ENCODE data around the gene HCN4.
"Not testable (repeated sequence)": the region's sequence is repeated elsewhere in the genome, so short reads cannot be mapped to it uniquely, and the experiment has no call there.

The HCN4 gene

DNA sequence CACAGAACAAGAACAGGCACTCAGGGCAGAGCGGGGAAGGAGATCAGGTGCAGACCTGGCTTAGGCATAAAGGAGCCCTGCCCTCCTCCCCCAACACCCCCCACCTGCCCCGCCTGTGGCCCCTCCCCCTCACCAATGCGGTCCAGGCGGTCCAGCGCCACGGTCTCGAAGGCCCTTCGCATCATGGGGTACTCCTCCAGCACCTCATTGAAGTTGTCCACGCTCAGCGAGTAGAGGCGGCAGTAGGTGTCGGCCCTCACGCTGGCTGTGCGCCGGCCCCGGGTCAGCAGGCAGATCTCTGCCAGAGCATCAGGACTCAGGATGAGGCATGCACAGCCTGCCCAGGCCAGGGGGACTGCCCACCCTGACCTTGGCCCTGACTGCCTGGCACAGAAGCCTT is 44.8 kb downstream of the HCN4 start:
- DNase-seq: no peak

DNA sequence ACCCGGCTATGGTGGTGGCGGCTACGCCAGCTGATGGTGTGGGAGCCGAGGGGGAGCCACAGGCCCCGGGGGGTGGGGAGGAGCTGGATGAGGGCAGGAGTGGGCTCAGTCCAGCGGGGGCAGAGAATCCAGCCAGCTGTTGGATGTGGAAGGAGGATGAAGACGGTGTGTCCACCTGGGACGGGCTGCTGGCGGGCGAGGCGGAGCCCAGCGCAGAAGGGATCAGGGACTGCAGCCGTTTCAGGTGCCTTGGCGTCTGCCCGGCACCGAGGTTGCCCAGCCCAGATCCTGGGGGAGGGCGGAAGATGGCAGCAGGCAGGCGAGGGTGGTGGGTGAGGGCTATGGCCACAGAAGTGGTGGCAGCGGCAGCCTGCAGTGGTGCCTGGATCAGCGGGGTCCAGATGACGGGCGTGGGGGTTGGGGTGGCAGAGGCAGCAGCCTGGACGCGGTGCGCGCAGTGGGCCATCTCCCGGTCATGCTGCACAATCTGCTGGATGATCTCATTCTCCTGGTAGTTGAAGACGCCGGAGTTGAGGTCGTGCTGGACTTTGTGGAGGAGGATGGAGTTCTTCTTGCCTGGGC is 45.3 kb downstream of the HCN4 start:
- no peak for DNase-seq

DNA sequence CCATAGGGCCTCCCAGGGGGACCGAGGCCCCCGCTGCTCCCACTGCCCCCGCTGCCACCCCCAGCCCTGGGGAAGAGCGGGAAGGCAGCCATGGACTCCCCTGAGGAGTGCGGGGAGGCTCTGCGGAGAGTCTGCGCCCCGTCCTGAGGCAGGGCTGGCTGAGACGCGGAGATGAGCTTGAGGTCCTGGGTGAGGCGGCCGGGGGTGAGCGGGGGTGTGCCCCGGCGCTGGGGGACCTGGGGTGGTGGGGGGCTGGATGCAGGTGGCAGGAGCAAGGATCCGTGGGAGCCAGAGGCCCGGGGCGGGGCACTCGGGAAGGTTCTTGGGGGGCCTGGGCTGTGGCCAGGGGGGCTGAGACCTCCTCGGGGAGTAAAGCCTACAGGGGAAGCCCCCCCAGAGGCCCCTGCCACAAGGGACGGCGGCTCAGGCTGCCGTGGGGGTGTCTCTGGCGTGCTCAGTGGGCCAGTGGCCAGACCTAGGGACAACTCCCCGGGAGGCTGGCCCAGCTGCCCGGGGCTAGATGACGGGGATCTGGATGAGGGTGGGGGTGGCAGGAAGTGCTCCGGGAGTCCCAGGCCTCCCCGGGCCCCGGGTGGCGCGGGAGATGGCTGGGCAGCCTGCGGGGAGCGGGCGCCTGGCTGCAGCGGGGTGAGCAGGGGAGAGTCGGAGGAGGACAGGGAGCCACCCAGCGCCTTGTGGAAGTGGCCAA is 45.9 kb downstream of the HCN4 start:
- no peak for DNase-seq

DNA sequence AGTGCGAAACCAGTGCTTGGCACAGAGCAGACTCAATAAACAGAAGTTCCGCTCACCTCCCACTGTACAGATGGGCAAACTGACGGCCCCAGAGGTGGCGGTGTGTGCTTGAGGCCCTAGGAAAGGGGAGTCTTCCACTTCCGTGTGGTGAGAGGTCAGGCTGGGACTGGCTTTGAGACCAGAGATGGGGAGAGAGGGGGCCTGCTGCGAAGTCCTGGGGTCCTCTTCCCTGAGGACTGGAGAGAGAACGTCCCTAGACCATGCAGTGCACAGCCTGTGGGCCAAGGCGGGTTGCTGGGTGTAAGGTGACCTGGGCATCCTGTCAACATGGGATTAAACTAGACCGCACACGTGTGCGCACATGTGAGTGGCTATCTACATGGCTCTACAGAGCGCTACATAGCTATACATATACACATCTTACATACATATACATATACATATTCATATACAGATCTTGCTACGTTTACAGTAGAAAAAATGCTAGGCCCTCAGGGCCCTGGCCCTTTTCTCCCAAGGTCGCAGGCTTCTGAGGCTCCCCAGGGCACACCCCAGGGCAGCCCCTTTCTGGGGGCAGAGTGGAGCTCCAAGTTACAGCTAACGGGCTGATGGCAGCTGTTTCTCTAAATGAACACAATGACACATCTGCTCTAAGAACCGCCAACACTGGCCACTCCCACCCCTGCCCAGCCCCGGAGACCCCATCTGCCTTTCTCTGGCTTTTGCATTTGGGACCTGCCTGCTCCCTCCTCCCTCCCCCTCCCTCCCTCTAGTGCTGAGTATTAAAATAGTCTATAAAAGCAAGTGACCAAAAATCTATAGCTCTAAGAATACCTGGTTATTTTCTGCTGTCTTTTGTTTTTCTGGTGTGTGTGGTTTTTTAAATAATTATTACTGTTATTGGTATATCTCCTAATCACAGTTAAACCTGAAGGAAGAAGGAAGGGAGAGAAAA is 47.0 kb downstream of the HCN4 start:
- DNase-seq: no peak

DNA sequence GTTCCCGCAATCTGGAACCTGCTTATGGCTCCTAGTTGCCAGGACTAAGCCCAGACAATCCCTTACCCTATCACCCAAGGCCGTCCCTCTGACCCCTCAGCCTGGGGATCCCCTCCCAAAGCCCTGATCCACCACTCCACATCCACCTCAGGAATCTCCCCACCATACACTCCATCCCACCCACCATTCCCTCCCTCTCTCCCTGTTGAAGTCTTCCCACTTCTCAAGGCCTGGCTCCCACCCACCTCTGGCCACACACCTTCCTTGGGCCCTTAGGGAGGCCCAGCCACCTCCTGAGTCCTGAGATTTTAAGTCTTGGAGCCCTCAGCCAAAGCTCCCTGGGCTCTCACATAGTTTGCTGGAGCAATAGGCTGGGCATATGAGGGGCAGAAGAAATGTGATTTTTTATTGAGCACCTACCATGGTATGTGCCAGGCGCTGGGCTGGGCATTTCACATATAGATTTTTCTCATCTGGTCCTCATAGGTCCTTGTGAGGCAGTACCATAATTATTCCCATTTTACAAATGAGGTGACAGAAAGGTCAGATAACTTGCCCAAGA is 48.1 kb downstream of the HCN4 start:
- DNase-seq: no peak

DNA sequence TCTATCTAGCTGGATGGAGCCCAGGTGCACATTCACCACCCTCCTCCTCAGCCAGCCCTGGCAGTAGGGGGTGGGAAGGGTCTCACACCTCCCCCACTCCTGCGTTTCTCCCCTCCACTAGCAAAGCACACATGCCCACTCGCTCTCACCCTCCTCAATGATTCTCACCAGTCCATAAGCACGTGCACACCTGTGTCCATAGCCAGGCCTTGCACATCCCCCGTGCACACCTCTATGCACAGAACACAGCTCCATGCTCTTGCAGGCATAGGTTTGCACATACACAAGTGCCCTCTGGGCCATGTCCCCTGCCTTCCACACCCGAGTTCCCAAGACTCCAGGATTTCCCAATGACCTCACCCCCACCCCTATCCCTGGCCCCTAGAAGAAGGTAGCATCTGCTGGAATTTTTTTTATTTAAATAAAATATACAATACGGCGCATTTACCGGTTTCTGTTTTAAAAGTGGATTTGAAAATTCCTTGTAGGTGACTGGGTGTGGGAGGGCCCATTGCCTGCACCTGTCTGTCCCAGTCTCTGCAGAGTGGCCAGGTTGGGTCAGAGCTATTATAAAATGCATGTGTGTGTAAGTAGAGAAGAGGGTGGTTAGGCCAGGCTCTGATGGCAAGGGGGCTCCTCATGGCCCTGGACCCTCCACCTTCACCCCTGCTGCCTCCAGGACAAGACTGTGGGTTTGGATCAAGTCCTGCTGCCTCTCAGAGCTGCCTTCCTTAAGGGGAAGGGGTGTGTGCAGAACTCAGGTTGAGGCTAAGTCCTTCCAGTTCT is 49.1 kb downstream of the HCN4 start:
- DNase-seq: no peak

DNA sequence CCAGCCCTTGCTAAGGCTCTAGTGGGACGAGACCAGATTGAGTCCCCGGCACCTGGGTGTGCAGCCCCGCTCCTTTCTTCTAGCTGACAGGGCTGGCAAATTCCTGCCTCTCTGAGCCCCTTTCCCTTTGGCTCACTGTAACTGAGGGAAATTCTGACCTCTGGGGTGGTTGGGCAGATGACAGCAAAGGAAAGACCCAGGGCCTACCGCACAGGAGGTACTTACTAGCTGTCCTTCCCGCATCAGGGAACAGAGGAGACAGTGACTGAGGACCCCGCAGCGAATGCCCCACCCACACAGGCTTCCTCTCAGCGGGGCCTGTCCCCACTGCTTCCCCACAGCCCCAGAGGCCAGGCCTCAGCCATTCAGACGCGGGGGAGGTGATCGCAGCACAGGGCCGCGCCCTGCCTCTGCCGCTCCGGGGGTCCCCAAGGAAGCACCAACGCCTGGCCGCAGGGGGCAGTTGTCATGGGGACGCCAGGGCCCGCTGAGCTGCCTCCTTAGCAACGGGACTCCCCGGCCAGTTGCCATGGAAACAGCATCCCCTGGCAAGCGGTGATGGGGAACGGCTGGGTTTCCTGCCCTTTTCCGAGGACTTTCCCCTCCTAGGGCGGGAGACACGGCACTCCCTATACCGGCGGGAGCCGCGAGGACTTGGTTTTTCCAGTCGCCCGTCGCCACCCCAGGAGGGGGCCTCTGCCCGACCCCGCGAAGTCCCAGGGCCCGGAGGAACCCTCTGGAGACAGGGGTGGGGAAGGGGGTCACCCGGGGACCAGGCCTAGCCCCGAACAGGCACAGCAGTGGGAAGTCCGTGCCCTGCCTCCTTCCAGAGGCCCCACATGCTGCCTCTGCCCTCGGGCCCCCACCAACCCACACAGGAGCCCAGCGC is 50.1 kb downstream of the HCN4 start:
- DNase-seq: peak; percentile 12

DNA sequence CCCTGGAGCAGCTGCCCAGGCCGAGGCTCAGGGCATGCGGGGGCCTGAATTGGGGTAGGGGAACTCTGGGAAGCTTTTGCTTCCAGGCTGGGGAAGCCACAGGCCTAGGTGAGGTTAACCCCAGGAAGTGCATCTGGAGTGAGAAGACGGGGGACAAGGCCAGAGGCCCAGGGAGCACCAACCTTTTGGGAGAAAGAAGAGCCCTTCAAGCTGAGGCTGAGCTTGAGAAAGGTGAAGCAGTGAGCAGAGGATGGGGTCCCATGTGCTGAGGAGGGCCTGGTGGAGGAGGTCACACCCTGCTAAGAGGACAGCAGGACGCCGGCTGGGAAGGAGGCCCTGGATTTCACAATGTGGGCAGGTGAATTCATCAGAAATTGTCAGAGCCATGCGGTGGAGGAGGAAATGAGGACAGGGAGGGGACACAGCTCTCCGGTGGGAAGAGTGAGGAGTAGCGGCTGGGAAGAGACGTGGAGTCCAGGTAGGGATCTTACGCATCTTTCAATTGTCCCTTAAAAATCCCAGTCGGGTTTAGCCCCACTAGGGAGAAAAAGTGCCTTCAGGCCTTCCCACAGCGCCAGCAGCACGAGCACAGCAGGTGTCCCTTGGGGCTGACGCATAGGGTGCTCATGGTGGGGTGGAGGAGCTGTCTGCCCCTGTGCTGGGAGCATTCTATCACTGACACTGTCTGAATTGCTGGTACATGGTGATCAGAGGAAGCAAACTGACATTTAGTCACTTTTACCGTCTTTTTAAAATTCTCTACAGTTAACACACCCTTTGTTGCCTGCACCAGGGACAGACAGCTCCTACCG is 50.9 kb downstream of the HCN4 start:
- DNase-seq: no peak

DNA sequence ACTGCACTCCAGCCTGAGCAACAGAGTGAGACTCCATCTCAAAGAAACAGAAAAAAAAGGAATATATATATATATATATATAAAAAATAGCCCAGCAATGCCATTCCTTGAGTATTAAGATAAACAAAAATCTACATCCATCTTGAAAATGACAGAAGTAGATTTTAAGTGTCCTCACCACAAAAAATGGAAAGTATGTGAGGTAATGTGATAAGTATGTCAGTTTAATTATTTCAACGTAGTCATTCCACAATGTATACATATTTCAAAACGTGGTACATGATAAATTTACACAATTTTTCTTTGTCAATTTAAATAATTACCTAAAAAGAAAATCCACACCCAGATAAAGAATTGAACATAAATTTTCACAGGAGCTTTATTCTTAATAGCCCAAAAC is 54.9 kb downstream of the HCN4 start:
- DNase-seq: no peak

DNA sequence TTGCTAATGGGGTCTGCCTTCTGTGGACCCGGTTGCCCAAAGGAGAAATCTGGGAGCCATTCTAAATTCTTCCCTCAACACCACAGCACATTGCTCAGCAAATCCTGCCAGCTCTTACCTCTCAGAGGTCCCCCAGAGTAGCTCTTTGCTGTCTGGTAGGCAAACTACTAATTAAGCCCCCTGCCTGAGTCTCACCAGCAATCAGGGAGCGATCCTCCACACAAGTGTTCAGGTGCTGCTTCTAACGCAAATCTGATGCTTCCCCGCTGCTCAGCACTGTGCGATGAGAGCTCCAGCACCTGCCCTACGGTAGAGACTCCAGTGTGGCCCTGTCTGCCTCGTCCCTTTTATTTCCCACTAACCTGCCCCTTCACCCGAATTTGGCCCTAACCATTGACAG is 60.5 kb downstream of the HCN4 start:
- DNase-seq: no peak

DNA sequence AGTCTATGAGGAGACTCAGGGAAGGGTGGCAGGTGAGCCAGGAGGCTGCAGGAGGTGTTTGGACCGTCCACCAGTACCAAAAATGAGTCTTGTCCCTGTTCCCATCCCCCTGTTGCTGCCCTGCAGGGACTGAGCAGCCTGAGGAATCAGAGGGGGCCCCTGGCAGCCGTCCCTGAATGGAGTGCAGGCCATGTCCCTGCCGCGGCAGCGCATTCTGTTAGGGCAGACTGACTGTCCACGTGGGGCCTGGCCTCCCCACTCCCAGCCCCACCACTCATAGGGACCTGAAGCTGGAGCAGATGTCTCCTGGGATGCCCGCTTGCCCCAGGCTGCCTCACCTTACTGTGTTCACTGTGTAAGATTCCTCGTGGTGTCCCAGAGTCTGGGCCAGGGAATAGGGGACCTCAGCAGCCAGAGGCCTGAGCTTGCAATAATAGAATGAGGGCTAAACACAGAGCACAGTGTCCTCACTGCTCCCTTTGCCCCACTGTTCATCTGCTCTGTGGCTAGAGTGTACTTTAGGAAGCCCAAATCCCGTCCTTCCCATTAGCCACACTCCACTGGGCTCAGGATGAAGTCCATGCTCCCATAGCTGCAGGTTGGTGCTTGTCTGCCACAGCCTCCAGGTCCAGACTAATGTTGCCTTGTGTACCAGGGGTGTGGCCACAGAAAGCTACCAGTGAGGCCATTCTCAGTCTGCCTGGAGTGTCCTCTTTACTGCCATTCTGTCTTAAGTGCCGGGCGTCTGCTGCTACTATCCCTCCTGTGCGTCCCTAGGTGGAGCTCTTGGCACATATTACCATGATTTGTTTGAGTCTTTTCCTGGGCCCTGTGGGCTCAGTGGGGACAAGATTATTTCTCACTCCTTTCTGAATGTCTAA is 63.2 kb downstream of the HCN4 start:
- DNase-seq: peak; percentile 33

DNA sequence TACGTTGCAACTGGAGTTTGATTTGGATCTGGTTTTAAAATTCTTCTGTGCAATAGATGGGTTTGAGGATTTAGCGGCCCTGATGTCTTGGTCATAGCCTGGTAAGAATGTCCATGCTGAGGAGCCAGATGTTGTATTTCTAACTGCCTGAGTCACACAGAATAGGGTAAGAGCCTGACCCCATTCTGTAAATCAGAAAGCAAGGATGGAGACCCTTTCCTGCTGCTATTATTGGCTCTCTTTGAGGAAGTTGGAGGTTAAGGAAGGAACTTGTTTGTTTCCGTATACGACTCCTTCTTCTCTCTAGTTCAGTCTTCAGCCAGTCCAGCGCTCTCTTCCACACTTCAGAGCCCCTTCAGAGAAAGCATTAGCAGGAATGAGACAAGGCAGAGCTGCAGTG is 65.1 kb downstream of the HCN4 start:
- no peak for DNase-seq

DNA sequence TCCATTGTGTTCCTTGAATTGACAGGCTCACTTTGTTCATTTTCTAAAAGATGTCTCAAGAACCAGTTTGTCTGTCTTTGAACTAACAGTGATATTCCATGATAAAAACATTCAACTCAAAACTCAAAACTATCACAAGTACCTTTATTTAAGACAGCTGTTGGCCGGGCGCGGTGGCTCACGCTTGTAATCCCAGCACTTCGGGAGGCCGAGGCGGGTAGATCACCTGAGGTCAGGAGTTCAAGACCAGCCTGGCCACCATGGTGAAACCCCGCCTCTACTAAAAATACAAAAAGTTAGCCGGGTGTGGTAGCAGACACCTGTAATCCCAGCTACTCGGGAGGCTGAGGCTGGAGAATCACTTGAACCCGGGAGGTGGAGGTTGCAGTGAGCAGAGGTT is 68.5 kb downstream of the HCN4 start:
- not testable (repeated sequence) for DNase-seq

DNA sequence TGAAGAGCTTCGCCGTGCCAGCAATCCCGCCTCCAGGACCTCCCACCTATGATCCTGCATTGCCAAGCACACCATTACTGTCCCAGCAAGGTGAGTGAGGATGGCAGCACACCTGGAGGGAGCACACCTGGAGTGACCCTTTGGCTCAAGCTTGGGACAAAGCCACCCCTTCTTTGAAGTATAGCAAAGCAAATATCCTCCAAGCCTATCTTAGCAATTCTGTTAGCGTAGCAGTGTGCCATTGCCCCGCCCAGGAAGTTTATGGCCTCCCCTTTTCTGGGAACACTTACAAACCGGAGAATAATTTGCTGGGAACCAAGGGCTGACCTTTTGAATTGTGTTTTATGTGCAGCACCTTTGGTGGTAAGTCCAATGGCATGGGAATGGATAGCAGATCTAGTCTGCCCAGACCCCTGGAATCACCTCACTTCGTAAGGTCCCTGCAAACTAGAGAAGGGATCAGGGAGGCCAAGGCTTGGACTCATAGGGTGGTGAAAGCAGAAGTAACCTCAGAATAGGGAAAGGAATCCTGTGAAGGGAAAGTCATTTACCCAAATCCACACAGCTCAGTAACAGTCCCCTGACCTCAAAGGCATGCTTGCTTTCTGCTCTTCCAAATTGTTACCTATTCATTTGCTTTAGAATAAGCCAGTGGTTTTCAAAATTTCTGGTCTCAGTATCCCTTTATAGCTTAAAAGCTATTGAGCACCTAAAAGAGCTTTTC is 70.1 kb downstream of the HCN4 start:
- no peak for DNase-seq

DNA sequence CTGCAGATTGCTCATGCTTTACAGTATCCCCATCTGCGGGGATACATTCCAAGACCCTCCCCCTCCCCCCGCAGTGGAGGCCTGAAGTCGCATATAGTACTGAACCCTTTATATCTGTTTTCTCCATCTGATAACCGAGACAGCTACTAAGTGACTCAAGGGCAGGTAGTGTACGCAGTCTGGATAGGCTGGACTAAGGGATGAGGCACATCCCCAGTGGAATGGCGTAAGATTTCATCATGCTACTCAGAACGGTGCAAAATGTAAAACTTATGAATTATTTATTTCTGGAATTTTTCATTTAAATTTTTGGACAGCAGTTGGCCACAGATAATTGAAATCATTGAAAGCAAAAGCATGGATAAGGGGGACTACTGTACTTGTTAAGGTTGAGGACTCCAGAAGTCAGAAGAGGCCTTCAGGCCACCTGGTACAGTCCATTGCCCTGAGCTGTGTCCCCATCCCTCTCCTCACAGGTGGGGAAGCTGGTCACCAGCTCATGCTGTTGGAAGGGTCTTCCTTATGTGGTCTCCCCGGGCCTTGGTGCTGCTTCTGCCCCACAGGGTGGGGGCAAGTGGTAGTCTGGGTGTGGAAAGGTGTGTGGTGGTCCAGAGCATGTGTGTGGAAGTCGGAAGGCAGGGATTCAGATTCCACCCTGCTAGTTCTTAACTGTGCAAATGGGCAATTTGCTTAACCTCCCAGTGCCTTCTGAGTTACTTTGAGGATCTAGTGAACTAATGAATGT is 72.0 kb downstream of the HCN4 start:
- DNase-seq: no peak

DNA sequence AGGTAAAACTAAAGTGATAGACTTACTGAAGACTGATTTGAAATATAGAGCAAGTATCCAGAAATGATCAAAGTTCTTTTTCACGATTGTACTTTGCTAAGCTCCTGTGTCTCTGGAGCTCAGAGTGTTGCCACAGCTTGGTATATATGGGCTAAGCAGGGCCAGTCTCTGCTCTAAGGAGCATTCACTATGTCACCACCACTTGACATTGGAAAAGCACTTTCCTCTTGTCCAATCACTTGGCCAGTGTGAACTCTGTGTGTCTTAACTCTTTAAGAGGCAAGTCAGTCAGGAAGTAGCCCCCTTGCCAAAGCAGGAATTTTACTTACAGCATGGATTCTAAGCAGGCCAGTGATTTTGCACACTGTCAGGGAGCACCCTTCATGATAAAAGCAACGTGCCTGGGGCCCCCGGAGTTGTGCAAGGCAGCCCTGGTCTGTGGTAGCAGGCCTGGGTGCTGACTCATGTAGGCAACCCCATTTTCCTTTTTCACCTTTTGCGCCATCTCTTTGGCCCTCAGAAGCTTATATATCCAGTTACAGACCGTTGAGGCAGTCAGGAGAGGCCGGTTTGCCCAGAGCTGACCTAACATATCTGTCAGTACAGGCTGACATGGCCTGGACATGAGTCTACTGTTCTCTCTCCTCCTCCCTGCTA is 73.0 kb downstream of the HCN4 start:
- no peak for DNase-seq

DNA sequence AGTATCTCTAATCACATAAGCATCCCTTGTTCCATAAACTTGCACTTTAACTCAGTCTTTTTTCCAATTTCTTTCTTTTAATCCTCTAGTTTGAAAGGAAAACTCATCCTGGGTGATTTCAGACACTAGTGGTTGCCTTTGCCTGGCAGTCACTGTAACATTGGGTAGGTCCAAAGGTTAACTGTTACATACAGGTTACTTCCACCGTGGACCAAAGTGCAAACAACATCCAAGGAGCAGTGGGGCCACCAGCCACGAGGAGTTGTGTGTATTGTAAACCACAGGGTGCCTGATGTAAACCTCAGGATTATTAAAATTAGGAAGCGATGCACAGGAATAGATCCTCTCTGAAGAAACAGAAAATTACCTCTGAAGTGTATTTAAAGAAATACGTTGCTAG is 75.0 kb downstream of the HCN4 start:
- no peak for DNase-seq

DNA sequence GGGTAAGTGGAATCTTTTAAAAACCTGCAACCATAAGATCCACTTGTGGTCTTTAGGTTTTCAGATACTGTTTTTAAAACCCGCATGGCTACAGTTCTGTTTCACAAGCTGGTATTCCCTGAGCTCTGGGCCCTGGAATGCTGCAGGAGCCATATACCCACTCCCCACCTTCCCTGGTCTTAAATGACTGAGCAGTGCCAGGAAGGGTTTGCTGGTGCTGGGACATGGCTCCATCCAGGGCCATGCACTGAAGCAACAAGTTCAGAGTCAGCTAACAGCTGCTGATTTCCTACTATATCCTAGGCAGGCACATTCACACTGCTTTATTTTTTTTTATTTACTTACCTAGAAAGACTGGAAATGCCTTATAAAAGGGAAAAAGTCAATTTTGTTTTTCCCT is 77.3 kb downstream of the HCN4 start:
- DNase-seq: no peak
